ENCODE measurements around the gene RNF182.
"Not testable (repeated sequence)": the region's sequence is repeated elsewhere in the genome, so short reads cannot be mapped to it uniquely, and the experiment has no call there.

Gene RNF182

DNA sequence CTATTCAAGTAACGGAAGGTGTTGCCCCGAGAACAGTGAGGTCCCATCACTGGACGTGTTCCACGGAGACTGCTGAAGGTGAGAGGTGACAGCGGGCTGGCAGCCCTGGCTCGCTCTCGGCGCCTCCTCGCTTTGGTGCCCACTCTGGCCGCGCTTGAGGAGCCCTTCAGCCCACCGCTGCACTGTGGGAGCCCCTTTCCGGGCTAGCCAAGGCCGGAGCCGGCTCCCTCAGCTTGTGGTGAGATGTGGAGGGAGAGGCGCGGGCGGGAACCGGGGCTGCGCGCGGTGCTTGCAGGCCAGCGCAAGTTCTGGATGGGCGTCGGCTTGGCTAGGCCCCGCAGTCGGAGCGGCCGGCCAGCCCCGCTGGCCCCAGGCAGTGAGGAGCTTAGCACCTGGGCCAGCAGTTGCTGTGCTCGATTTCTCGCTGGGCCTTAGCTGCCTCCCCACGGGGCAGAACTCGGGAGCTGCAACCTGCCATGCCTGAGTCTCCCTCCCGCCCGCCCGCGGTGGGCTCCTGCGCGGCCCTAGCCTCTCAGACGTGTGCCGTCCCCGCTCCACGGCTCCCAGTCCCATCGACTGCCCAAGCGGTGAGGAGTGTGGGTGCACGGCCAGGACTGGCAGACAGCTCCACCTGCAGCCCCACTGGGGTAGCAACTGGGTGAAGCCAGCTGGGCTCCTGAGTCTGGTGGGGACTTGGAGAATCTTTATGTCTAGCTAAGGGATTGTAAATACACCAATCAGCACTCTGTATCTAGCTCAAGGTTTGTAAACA is 77.6 kb downstream of the RNF182 start:
- no peak for DNase-seq (ENCODE audit: low spot score)

DNA sequence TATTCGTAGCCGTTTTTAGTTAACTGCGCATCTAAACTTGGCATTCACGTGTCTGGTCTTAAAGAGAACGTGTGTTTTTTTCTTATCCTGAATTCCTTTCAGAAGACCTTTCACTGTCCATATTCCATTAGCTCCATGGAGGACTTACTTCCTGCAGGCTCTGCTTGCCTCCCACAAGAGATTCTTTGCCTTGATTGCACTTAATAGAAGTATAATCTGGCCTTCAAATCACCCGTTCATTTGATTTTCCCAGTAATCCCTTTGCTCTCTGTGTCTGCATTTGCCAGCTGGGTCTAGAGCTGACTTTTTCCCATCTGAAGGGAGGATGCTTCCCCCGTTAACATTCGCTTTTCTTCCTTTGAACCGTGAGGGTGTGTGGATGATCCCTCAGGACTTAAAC is 79.5 kb downstream of the RNF182 start:
- DNase-seq (ENCODE audit: low spot score), result no peak

DNA sequence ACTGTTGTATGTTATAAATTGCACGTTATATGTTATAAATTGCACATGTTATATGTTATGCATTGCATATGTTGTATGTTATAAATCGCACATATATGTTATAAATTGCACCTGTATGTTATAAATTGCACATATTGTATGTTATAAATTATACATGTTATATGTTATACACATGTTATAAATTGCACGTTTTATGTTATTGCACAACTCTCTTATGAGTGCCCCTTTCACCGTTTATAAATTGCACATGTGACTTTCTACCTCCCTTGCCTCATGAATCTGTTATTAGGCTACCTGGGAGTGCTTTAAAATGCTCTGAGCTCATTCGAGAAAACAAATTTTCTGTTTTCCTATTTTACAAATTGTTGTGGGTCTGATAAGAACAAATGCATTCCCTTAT is 84.1 kb downstream of the RNF182 start:
- no peak for DNase-seq (ENCODE audit: low spot score)

DNA sequence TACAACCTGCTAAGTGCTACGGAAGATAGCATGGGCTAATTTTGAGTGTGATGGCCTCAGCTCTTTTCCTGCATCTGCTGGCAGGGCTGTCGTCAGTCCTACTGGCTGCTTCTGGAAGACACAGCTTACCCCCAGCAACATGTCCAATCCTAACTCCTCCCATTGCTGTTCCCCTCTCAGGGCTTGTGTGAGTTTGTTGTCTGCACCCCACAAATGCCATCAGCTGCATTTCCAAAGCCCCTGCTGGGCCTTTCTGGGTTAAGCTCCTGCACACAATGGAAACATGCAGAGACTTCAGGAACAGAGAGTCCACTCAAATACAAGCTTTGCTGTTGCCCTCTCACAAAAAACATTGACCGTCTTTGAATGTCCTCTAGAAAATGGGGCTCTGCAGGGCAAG is 84.7 kb downstream of the RNF182 start:
- DNase-seq (ENCODE audit: low spot score), result no peak

DNA sequence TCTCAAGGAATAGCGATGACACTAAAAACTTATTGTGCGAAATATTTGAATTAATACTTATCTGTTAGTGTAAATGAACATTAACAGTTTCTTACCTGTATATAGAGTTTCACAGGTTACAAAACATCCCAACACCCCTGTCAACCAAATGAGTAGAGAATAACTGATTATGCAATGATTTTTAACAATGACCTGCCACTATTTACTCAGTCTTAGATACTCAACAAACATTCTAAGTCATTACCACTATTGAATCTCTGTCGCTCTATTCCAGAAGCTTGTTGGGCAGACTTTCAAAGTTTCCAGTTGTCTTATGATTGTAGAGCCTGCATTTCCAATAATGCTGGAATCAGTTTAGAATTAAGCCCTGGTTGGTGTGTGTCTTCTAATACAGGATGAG is 85.5 kb downstream of the RNF182 start:
- no peak for DNase-seq (ENCODE audit: low spot score)

DNA sequence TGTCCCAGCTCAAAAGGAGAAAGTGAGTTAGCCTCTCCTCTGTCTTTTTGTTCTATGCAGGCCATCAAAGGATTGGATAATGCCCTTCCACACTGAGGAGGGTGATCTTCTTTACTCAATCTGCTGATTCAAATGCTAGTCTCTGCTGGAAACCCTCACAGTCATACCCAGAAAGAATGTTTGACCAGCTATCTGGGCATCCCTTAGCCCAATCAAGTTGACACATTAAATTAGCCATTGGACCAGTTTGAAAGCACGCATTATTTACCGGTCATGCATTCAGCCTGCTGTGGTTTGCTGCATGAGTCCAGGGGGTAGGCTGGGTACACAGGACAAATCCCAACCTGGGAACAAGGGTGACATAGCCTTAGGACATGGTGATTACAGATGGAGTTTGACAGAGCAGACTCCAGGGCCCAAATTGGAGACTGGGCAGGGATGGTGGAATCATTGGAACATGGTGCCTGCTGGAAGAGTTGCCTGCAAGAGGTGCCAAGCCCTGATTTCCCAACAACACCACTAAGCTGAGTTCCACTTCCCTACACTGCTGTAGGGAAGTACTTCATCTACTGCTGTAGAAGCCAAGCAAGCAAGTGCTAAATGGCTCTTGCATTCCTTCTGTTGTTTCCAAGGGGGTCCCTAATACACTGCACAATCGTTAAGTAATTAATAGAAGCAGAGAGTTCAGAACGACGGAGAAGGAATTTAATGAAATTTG is 87.7 kb downstream of the RNF182 start:
- no peak for DNase-seq (ENCODE audit: low spot score)

DNA sequence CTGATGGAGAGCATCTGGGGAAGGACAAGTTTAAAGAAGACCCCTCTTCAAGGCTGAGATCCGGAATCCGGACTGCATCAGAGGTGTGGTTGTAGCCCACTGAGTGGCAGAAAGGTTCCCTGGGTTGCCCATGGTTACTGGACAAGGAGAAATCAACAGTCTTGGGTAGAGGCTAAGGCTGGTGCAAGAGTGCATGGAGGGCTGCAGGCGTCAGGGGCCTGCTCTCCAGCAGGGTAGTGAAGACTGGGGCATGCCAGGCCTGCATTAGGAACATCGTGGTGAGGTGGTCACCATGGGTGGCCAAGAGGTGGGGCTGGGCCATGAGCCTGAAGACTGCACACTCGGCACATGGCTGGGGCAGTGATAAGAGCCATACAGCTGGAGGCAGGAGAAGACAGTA is 91.2 kb downstream of the RNF182 start:
- DNase-seq (ENCODE audit: low spot score), result no peak

DNA sequence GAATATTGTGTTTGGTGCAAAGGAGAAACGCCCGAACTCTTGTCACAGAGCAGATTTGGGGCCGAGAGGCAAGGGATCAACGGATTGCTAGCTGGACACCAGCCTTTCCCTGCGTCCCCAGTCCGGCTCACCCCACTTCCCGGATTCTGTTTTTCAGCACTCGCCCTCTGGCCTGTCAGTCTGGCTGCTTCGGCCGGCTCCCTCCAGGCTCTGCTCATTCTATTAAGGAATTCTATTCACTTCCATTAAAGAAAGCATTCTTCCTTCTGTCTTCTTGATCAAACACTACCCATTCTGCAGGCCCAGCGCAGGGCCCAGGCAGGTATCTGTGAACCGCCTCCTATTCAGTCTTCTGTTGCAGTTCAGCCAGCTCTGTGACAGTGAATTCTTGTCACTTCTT is 91.7 kb downstream of the RNF182 start:
- no peak for DNase-seq (ENCODE audit: low spot score)

DNA sequence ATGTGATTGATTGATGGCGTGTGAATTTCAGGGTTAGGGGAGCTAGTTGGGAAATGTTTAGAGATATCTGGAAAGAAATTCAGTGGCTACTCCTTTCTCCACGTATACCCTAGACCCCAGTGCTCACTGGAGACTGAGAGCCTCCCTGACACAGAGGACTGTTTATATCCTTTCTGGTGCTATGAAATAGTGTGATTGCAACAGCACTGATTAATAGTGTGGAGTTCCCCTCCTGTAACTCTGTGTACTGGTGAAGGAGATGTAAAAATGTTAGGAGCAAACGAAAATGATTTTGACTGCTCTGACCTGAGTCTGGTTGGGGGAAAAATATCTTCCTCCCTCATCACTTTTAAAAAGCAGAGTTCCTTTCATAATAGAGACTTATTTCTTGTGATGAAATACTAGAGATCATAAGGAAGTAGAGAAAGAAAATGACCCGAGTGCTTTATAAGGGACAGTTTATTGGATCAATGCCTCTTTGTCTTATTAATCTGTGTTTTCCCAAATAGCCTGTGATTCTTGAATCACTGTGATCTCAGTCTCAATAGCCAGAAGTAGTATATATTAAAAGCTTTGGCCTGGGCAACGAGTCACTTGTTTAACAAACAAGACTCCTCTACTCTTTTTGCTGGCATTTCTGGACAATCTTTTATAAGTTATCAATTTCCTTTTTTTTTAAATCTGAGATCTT is 92.3 kb downstream of the RNF182 start:
- DNase-seq (ENCODE audit: low spot score), result no peak

DNA sequence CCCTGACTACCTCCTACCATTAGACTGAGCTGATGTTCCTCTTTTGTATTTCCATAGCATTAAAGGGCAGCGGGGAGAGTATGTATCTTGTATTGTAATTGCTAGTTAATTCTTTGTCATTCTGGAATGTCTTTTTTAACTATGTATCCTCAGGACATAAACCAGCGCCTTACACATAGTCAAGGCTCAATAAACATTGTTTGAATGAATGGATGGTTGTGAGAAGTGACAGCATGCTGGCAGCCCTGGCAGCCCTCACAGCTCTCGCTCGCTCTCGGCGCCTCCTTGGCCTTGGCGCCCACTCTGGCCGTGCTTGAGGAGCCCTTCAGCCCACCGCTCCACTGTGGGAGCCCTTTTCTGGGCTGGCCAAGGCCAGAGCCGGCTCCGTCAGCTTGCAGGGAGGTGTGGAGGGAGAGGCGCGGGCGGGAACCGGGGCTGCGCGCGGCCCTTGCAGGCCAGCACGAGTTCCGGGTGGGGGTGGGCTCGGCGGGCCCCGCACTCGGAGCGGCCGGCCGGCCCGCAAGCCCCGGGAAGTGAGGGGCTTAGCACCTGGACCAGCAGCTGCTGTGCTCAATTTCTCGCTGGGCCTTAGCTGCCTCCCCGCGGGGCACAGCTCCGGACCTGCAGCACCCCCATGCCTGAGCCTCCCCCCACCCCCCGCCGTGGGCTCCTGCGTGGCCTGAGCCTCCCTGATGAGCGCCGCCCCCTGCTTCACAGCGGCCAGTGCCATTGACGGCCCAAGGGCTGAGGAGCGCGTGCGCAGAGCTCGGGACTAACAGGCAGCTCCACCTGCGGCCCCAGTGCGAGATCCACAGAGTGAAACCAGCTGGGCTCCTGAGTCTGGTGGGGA is 93.1 kb downstream of the RNF182 start:
- no peak for DNase-seq (ENCODE audit: low spot score)

DNA sequence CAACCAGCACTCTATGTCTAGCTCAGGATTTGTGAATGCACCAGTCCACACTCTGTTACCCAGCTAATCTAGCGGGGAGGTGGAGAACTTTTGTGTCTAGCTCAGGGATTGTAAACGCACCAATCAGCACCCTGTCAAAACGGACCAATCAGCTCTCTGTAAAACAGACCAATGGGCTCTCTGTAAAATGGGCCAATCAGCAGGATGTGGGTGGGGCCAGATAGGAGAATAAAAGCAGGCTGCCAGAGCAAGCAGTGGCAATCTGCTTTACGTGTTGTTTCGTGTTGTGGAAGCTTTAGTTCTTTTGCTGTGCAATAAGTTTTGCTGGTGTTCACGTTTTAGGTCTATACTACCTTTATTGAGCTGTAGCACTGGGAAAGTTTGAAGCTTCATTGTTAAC is 93.8 kb downstream of the RNF182 start:
- DNase-seq (ENCODE audit: low spot score), result not testable (repeated sequence)

DNA sequence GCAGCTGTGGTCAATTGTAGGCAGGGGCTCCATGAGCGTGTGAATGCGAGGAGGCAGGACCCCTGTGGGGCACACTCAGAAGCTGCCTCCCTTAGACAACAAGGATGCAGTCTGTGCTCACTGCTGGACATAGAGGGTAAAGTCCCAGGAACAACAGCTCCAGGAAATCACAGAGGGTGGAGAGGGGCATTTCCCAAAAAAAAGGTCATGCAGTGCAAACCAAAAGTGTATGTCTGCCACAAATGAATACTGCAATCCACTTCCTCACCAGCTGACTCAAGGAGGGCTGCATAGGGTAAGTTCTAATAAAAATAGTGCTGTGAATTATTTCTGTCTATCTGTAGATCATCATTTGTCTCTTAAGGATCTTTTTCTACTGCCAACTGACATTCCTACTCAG is 95.8 kb downstream of the RNF182 start:
- DNase-seq (ENCODE audit: low spot score), result no peak

DNA sequence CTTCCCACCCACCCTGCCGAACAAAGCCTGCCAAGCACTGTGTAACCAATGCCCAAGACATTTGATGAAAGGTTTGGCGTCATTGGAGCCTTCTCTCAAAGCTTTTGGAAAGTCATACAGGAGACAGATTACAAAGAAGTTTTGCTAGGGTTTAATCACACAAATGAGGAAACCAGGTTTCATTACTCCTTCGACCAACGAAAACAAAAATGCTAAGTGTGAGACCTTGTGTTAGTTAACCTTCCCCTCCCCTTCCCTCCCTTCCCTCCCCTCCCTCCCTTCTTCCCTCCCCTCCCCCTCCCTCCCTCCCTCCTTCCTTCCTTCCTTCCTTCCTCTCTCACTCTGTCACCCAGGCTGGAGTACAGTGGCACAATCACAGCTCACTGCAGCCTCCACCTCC is 96.7 kb downstream of the RNF182 start:
- DNase-seq (ENCODE audit: low spot score), result no peak

DNA sequence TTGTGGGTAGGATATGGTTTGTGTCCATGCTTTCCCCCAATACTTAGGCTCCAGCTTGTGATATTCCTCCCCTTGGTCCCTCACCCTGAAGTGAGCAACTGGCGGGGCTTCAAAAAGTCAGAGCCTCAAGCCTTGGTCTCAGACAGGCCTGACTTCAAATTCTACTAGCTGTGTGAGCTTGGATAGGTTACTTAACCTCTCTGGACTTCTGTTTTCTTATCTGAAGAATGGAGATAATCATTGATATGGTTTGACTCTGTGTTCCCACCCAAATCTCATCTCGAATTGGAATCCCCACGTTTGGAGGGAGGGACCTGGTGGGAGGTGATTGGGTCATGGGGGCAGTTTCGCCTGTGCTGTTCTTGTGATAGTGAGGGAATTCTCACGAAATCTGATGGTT is 97.9 kb downstream of the RNF182 start:
- no peak for DNase-seq (ENCODE audit: low spot score)

DNA sequence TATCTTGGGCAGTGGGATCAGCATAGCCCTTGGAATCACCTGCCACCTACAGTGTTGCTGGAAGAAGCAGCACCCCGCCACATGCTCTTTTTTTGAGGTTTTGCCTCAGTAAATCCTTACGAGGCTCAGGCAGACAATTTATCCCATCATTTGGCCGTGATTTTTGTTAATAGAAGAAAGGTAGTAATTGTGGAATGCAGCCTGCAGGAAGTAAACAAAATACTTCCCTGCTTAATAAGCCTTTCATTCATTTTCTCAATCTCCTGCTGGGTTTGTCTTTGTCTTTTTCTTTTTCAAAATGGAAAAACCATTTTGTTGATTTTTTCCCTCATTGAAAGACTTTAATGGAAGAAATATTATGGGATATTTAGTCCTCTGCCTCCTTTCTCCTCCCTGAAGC is 99.1 kb downstream of the RNF182 start:
- no peak for DNase-seq (ENCODE audit: low spot score)

DNA sequence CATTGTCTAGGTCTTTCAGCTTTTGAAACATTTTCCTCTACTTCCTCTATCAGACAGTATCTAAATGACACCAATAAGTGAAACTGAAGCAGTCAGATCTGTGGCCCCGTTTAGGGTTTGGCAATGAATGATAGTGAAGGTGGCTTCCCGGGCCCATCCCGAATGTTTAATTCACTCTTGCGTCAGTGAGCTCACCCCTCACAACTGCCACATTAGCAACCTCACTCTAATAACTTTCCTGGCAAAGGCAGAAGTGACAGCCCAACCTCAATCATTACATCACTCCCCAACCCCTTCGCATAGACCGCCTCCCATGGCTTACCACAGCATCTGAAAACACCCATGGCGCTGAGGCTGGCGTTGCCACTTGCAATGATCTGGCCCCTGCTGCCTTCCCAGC is 100.4 kb downstream of the RNF182 start:
- no peak for DNase-seq (ENCODE audit: low spot score)

DNA sequence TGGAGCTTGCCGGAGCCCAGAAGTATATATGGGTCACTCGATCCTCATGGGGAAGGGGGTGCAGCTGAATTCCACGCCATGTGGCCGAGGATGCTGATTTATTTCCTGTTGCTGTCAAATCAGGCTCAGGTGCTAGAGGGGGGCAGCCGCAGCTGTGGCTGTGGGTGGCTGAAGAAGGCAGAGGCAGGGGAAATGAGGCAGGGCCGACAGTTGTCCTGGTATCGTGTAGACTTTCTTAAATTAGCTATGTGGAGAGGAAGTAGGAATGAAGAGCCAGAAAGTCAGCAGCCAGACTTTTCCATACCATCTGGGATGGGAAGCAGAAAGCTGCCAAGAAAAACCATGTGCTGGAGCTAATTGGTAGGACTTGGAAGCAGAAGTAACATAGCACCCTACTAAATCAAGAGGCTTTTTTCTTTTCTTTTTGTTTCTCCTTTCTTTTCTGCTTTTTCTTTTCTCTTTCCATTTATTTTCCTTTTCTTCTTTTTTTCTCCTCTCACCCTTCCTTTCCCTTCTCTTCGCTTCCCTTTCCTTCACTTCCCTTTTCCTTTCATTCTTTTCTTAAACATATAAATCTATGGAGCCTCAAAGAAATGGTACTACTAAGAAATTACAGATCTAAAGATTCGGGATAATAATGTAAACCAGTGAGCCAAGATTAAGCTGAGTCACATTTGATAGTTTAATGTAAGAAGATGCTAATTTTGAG is 102.2 kb downstream of the RNF182 start:
- no peak for DNase-seq (ENCODE audit: low spot score)

DNA sequence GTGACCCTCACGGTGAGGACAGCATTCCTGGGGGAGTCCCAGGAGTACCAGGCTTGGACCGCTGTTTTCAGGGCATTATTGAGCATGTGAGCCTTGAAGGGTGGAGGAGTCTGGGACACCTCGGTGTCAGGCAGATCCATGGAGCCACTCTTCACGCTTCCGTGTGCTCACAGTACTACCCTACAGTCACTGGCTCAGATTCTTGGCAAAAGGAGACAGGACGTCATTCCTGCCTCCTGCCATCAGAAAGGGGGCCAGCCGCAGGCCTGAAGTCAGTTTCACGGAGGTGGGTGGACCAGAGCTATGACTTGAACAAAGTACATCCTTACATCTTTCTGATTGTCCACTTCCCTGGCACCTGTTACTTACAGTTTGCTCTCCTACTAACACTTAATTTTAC is 103.9 kb downstream of the RNF182 start:
- no peak for DNase-seq (ENCODE audit: low spot score)

DNA sequence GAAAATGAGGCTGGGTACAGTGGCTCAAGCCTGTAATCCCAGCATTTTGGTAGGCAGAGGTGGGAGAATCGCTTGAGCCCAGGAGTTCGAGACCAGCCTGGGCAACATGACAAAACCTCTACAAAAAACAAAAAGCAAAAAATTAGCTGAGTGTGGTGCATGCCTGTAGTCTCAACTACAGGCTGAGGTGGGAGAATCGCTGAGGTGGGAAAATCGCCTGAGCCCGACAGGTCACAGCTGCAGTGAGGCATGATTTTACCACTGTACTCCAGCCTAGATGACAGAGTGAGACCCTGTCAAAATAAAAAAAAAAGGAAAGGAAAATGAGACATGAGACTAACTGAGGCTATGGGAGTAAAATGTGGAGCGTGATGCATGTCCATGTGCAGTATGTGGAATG is 104.9 kb downstream of the RNF182 start:
- no peak for DNase-seq (ENCODE audit: low spot score)

Measured in CD4-positive, alpha-beta T cell treated with Interleukin-15 for 4 hours (primary cell).